Hepatocyte (in vitro differentiated cells): ENCODE data around the gene DENND4C.

Experiments used
- CTCF ChIP-seq: fragments of 200-600 bp; sonication (generic); IDR thresholded peaks from 2 replicates; pipeline ENCODE4 v1.5.1; 2016; ENCODE audit warnings: antibody characterized with exemption, mild to moderate bottlenecking; ENCODE audit not compliant: poor library complexity
- EZH2 ChIP-seq: fragments of 200-600 bp; sonication (generic); IDR thresholded peaks from 2 replicates; pipeline ENCODE4 v1.6.1; 2016; ENCODE audit warnings: antibody characterized with exemption, mild to moderate bottlenecking, borderline replicate concordance

GRCh38 chr9:19232823-19233194 is 2.3 kb downstream of the DENND4C start:
- no peak for TF ChIP-seq CTCF
- TF ChIP-seq EZH2 = no peak
